Posterior vena cava (tissue), 2 donors: Measurements from ENCODE around the gene PTCD1. TPM values are rescaled to one million over a fixed set of nuclear protein-coding genes. Genes with fewer than 3 reads are reported as not detected.
"Not testable (repeated sequence)": the region's sequence is repeated elsewhere in the genome, so short reads cannot be mapped to it uniquely, and the experiment has no call there.

ENCODE experiments used
- DNase-seq: peaks from one replicate; pipeline ENCODE4 v3.0.0-alpha.2; 2020; ENCODE audit warnings: low spot score
- intact Hi-C, 2 donors: fragments of 100-400 bp; cut with DNase I; formaldehyde crosslinking; loops; one replicate each; pipeline versions ENCODE4 v1.14.1 to v1.14.2; 2022 to 2023
- total RNA-seq, 2 donors: library from RNA; stranded (reverse); fragmentation: NEBNext Ultra II Directional; extraction: Animal tissue kit (Norgen Biotek cat#: 25700); gene quantifications; one replicate each; pipeline ENCODE4 v1.2.1, GENCODE V29; 2021
- donor health status: DM: yes; HTN: yes; CAD: no.
- donor health status: DM: yes; HTN: yes; CAD: no.

Gene PTCD1
- total RNA-seq, 2 donors from 2014 or later, result 3.1 to 5.6 TPM

DNA sequence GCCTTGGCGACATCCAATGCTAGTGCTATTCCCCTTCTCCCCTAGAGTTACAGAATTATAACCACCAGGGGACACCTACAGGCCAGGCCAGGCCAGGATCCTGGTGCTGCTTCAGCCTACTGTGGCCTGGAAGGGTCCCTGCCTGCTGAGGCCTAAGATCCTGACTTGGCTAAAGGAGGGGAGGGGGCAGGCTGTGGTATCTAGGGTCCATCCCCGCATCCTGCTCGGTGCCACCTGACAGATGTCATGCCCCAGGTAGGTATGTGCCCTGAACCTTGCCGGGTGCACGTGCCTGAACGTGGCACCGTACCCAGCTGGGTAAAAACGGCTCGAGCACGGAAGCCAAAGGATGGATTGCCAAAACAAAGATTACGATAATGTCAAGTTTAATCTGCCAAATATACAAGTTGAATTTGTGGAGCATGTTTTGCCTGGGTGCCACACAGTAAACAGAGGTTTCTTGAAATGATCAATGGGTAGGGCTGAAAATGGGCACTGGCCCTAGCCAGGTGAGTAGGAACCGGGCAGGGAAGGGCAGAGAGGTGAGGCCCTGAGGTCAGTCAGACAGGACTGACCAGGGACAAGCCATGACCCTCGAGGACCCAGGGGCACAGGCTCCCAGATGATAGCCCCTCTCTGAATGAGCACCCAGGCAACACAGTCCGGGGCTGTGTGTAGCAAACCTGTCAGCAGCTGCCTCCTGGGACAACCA is 42.8 kb downstream of the PTCD1 start:
- intact Hi-C loops, result no loop called here
- no peak for DNase-seq

DNA sequence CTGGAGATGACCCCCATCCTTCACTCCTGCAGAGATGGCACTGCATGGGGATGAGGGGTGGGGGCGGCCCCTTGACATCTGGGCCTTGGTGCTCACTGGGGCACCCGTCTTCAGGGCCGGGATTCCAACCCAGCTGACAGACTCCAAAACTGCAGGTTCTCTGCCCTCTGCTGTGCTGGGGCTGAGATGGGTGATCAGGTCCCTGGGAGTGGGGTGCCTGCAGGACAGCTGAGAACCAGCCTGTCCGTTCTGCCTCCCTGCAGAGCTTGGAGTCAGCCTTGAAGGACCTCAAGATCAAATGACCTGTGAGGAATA is 44.5 kb downstream of the PTCD1 start:
- intact Hi-C loops, result no loop called here

GRCh38 chr7:99393355-99394187 is 45.0 kb downstream of the PTCD1 start:
- intact Hi-C loops, result no loop called here
- no peak for DNase-seq

More for the DNA sequence above, 44.5 kb downstream of the PTCD1 start:
- no peak for DNase-seq

- intact Hi-C loops, result no loop called here
- peak; percentile 93 for DNase-seq
These were observed 45.8 kb downstream of the PTCD1 start for GRCh38 chr7:99392659-99393354.

- intact Hi-C loops, result no loop called here
These were observed 46.6 kb downstream of the PTCD1 start for GRCh38 chr7:99392046-99392445.

GRCh38 chr7:99390941-99391602 is 47.5 kb downstream of the PTCD1 start:
- DNase-seq, result no peak
- intact Hi-C loops, result no loop called here

More at GRCh38 chr7:99392046-99392445, 46.6 kb downstream of the PTCD1 start:
- DNase-seq, result no peak

DNA sequence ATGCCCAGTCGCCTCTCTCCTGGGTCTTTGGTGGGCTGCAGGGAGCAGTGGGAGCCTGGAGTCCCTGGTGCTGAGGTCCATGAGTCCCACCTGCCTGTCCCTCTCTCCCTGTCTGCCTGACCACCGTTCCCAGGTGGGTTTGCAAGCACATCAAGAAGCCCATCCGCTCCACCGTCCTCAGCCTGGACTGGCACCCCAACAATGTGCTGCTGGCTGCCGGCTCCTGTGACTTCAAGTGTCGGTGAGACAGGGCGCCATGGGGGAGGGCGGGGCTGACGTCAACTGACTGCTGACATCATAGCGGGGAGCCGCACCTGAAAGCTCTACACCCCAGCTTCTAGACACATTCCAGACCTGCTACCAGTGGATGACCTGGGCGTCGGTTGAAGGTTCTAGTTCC is 48.8 kb downstream of the PTCD1 start:
- no peak for DNase-seq
- intact Hi-C loops, result no loop called here

GRCh38 chr7:99387912-99388311 is 50.7 kb downstream of the PTCD1 start:
- intact Hi-C loops, result no loop called here
- no peak for DNase-seq

- intact Hi-C loops, DNase-seq: not testable (repeated sequence)
These were observed 51.4 kb downstream of the PTCD1 start for GRCh38 chr7:99387239-99387635.

- DNase-seq, result no peak
- intact Hi-C loops, result no loop called here
These were observed 51.9 kb downstream of the PTCD1 start for GRCh38 chr7:99386584-99387238.

GRCh38 chr7:99385564-99385963 is 53.0 kb downstream of the PTCD1 start:
- intact Hi-C loops, result no loop called here

DNA sequence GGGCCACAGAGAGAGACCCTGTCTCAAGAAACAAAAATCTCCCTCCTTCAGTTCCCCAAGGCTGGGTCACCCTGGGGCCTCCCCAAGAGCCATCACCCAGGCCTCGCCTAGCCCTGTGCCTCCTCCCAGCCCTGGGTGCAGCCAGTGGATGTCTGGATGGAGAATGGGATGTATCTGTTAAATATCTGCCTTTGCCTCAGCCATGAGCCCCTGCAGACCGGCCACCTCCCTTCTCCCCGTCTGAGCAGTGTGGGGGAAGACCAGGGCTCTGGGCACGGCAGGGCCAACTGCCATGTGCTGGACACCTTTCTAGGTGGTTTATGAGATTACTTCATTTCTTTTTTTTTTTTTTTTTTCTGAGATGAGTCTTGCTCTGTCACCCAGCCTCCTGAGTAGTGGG is 54.1 kb downstream of the PTCD1 start:
- no peak for DNase-seq
- intact Hi-C loops, result no loop called here

More at GRCh38 chr7:99385564-99385963, 53.0 kb downstream of the PTCD1 start:
- no peak for DNase-seq

- intact Hi-C loops, result no loop called here
- DNase-seq, result no peak
These were observed 54.7 kb downstream of the PTCD1 start for GRCh38 chr7:99383791-99384370.

DNA sequence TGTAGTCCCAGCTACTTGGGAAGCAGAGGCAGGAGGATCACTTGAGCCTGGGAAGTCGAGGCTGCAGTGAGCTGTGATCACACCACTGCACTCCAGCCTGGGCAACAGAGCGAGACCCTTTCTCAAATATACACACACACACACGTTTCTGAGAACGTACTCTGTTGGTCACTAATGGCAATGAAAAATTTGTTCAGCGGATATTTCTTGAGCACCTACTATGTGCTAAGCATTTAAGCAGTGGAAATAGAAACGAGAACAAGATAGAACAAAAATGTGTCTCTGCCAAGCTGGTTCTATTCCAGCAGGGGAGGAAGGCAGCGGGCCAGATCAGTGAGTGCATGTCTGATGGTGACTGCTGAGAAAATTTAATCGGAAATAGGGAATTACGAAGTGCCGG is 55.4 kb downstream of the PTCD1 start:
- intact Hi-C loops, result no loop called here
- no peak for DNase-seq

DNA sequence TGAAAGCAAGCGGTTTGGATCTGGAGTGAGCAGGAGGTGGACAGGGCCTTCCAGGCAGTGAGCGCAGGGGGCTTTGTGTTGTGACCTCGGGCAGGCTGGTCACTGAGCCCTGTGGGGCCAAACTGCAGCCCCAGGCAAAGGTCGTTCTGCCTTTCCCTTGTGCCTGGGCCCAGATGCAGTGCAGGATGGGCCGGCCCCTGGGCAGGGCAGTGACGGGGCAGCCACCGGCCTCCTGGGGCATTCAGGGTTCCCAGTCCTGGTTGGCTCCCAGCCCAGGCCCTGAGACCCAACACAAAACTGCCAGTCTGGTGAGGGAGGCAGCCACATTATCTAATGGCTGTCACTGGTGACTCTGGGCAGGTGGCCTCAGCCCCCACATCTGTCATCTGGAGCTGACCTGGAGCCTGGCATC is 56.9 kb downstream of the PTCD1 start:
- intact Hi-C loops, result no loop called here
- no peak for DNase-seq

GRCh38 chr7:99380823-99381663 is 57.6 kb downstream of the PTCD1 start:
- no peak for DNase-seq

DNA sequence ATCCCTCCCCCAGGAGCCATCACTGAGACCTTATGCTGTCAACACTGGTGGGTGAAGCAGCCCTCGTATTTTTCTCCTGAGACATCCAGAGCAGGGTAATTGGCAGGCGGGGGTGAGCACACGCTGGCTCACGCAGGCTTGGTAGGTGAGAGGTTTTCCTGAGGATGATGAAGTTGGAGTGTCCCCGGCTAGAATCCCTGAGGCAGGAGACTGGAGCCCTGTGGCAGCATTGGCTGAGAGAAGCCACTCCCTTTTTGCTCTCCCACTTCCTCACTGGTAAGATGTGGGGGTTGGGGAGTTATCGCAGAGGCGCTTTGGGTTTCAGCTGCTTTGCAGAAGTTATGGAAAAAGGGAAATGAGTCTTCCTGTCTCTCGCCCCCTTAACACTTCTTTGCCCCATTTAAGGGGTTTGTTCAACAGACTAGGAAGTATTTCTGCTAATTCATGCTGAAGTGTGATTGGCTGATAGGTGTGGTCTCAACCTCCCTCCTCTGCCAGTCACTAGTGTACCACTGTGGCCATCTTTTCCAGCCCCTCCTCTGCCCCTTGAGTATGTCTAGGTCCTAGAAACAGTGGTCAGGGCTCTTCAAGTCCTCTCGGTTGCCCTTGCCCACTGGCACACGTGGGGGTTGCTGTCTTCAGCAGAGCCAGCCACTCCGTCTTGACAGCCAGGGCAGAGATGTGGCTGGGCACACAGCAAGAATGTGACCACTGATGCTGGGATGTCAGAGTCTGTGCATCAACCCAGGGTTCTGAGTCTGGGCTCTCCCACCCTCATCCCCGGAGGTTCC is 58.4 kb downstream of the PTCD1 start:
- no peak for DNase-seq
- intact Hi-C loops, result no loop called here

More at GRCh38 chr7:99380823-99381663, 57.6 kb downstream of the PTCD1 start:
- intact Hi-C loops, result no loop called here
